NOMO-1 (cell line): Measurements from ENCODE around the gene LHX6.

Experiments used
- DNase-seq, 2 experiments: peaks; one replicate each; lab custom pipeline; 2025; ENCODE audit not compliant: unreplicated experiment in 2 of 2; lab: John Stamatoyannopoulos, UW

LHX6 gene

DNA sequence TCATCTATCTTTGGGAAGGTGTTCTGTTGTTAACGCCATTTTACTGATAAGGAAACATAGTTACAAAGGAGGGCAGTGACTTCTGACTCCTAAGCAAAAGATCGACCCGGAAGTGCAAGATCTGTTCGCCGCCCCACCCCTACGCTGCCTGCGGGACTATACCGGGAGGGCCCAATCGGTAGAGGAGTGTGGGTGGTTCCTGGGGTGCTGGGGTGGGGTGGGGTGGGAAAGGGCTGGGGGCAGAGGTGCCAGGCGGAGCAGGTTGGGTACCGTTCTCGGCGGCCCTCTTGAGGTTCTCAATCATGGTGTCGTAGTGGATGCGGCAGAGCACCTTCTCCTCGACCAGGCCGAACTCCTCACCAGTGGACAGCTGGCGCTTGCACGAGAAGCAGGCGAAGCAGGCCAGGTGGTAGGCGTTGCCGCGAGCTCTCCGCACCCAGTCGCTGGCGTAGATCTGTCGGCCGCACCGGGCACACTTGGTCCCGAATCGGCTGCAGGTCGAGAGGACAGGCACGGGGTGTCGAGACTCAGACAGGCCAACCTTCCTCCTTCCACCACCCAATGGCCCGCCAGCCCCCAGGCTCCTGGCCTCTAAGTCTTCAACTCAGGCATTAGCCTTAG is 11.8 kb downstream of the LHX6 start:
- DNase-seq = no peak

- no peak for DNase-seq
Measured at GRCh38 chr9:122216138-122216797, 12.5 kb downstream of the LHX6 start.

GRCh38 chr9:122215663-122216062 is 13.1 kb downstream of the LHX6 start:
- no peak for DNase-seq

GRCh38 chr9:122214507-122214906 is 14.2 kb downstream of the LHX6 start:
- no peak for DNase-seq

- peak; percentile 9 to 48 for DNase-seq
Measured at GRCh38 chr9:122213589-122214413, 15.0 kb downstream of the LHX6 start.

DNA sequence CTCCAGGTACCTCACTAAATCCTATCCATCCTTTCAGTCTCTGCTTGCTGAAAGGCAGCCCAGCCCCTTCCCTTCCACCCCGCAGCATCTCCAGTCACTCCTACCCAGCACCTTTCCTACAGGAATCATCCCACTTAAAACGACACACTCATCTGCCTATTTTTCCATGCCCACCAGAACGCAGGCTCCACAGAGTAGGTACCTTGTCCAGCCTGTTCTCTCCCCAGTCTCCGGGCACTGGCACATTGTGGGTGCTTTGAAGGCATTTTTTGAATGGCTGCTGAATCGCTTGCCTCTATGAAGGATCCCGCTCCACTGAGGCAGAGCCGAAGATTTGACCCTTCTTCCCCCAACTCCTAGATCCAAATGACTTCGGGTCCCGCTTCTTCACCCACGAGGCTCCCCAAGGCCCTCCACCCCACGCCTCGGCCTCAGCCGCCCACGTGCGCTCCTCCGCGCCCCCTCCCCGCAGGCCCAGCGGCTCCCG is 15.6 kb downstream of the LHX6 start:
- no peak for DNase-seq

DNA sequence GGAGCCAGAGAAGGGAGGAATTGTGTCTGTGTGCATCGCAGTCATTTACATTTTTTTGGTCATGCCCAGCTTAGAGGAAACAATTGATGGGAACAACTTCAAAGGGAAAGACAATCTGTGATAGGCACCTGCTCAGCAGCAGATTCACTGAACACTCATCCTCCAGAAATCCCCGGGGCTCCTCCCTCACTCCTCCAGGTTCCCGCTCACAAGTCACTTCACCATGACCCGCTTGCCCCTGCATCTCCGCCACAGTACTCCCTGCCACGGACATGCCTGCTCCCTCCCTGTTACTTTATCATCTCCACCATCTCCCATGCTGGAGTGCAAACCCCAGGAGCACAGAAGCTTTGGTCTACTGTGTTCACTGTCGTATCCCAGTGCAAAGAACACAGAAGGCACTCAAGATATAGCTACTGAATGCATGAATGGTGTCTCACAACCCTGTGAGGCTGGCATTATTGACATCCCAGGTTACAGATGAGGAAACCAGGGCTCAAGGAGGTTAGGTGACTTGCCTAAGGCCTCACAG is 16.2 kb downstream of the LHX6 start:
- DNase-seq = no peak

- no peak for DNase-seq
Measured at GRCh38 chr9:122209451-122209850, 19.3 kb downstream of the LHX6 start.

GRCh38 chr9:122207096-122207495 is 21.7 kb downstream of the LHX6 start:
- no peak for DNase-seq

GRCh38 chr9:122206118-122207046 is 22.4 kb downstream of the LHX6 start:
- DNase-seq = no peak

- no peak for DNase-seq
Measured at GRCh38 chr9:122205176-122205575, 23.6 kb downstream of the LHX6 start.

DNA sequence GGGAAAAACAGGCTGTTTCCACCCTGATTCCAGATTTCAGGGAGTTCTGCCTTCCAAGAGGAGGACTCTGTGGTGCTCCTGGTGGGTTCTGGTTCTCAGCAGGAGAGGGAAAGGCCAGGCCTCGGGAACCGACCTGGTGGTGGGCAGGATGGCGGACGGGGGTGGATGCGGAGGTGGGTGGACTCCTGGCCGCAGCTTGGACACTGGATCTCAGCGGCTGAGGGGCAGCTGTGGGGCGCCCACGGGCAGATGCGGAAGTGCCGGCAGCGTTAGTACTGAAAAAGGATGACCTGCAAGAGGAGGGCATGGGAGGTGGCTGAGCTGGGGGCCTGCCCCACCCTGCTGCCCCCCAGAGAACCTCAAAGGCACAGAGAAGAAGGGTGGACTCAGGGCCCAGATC is 24.3 kb downstream of the LHX6 start:
- no peak for DNase-seq

DNA sequence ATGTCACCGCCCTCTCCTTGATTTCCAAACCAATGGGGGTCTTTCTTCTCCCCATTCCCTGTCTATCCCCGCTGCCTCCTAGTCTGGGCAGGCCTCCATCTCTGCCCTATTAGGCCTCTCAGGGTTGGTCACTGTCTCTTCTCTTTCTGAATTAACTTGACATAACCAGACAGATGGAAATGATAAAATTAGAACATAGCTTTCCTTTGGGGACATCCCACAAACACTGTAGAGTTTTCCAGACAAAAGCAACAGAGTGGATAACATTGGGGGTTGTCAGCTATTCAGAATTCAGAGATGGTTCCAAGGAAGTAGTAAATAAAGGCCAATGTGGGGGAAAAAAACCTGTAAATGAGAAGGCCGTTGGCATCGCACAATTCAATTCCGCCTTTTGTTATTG is 24.7 kb downstream of the LHX6 start:
- no peak for DNase-seq

DNA sequence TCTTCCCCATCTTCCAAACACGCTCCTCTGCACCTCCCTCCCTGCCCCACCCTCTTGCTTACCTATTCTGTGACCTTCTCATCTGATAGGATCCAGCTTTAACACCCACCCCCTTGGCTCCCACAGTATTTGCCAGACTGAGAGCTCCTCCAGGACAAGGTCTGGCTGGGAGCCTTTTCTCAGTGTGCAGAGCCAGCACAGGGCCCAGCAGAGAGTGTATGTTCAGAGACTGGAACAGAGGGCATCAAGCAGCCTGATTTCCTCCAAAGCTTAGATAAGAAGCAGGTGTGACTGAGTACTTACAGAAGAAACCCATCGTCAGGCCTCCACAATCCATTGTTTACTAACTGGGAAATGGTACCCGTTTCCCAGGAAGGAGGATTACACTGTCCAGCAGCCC is 26.6 kb downstream of the LHX6 start:
- no peak for DNase-seq

- DNase-seq = no peak
Measured at GRCh38 chr9:122201641-122202040, 27.1 kb downstream of the LHX6 start.

GRCh38 chr9:122200960-122201595 is 27.7 kb downstream of the LHX6 start:
- no peak for DNase-seq

GRCh38 chr9:122197882-122198281 is 30.9 kb downstream of the LHX6 start:
- no peak for DNase-seq

GRCh38 chr9:122197426-122197825 is 31.3 kb downstream of the LHX6 start:
- no peak for DNase-seq

DNA sequence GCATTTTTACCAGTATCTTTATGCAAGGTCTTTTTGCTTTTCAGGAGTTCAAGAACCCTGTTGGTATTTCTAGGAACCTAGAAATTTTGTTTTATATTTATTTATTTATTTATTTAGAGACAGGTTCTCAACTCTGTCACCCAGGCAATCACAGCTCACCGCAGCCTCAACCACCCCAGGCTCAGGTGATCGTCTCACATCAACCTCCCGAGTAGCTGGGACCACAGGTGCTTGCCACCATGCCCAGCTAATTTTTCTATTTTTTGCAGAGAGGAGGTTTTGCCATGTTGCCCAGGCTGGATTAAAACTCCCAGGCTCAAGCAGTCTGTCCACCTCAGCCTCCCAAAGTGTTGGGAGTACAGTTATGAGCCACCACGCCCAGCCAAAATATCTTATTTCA is 32.9 kb downstream of the LHX6 start:
- DNase-seq = no peak

- no peak for DNase-seq
Measured at GRCh38 chr9:122193651-122194050, 35.1 kb downstream of the LHX6 start.
